AG10803 (cell line): ENCODE data around the gene HES2.

ENCODE experiments used
- DNase-seq: peaks from one replicate; pipeline ENCODE4 v3.0.0; 2010; ENCODE audit warnings: low read depth
- H3K4me3 ChIP-seq: 2 replicates; pipeline ENCODE4 v1.5.1; 2011; ENCODE audit warnings: mild to moderate bottlenecking, low read length, control low read depth
- TF ChIP-seq, protein P1 (sequence below): conservative IDR thresholded peaks from 2 replicates; pipeline ENCODE4 v1.5.1; 2011; ENCODE audit warnings: mild to moderate bottlenecking, low read length, control low read depth, inconsistent platforms

The HES2 gene

DNA sequence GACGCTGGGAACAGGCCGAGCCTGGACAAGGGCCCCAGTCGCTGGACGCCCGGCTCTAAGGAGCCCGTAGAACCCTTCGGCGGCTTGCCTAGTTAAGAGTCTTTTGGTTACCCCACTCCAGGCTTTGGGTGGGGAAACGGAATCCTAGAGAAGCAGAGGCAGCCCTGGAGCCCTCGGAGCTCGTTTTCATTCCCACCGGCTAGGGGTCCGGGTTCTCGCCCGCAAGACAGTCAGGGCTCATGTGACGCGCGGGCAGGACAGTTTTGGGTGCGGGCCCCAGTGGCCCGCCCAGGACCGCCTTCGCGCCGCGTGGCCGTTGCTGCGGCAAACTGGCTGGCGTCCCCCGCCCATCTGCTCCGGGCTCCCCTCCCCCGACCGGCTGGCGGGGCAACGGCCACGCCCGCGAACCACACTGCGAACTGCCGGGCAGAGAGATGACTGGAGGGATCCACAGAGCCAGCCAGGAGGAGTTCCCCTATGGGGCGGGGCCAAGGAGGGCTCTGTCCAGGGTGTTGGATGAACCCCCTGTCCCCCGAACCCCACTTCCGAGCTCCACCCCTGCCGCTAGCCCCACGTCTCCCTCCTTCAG lies 829 bp upstream of the HES2 start:
- TF ChIP-seq, protein P1, sequence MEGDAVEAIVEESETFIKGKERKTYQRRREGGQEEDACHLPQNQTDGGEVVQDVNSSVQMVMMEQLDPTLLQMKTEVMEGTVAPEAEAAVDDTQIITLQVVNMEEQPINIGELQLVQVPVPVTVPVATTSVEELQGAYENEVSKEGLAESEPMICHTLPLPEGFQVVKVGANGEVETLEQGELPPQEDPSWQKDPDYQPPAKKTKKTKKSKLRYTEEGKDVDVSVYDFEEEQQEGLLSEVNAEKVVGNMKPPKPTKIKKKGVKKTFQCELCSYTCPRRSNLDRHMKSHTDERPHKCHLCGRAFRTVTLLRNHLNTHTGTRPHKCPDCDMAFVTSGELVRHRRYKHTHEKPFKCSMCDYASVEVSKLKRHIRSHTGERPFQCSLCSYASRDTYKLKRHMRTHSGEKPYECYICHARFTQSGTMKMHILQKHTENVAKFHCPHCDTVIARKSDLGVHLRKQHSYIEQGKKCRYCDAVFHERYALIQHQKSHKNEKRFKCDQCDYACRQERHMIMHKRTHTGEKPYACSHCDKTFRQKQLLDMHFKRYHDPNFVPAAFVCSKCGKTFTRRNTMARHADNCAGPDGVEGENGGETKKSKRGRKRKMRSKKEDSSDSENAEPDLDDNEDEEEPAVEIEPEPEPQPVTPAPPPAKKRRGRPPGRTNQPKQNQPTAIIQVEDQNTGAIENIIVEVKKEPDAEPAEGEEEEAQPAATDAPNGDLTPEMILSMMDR = no peak
- H3K4me3 ChIP-seq = no peak overlapping the region
- no peak for DNase-seq

DNA sequence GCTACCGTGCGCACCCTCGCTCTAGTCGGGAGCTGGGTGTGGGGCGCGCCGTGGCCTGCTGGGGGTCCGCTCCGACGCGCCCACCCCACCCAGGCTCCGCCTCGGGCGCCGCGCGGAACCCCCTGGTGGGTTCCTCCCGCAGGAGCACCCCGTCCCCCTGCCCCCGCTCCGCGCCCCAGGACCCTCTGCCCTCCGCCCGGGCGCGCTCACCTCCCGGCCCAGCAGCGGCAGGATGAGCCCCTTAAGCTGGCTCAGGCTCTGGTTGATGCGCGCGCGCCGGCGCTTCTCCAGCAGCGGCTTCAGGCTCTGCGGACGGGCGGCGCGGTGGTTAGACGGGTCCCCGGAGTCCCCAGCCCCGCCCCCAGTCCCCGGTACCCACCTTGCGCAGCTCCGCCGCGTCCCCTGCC lies 319 bp downstream of the HES2 start:
- DNase-seq = no peak
- H3K4me3 ChIP-seq = no peak overlapping the region
- TF ChIP-seq, protein P1 = no peak

DNA sequence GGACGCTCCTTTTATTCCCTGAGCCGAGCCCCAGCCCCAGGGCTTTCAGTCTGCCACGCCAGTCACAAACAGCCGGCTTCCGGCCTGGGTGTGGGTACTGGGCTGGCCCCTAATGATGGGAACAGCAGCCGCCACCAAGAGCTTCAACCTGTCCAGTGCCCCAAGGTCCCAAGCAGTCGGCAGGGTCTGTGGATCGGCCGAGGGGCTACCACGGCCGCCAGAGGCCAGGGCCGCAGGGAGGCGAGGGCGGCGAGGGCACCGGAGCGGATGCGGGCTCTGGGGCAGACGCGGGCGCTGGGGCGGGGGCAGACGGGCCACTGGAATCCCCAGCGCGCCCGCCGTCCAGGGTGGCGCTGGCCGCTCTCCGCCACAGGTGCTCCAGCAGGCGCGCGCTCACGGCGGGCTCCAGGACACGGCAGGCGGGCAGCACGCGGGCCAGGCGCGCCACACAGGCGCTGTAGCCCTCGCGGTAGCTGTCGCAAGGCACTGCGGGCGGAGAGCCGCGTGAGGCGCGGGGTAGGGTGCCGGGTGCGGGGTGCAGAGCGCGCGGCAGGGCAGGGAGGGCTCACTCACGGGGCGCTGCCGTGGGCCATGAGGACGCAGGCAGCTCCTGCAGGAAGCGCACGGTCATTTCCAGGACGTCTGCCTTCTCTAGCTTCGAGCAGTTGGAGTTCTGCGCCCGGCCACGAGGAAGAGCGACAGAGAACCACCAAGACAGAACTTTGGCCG lies 887 bp downstream of the HES2 start:
- TF ChIP-seq, protein P1 = no peak
- H3K4me3 ChIP-seq = no peak overlapping the region
- no peak for DNase-seq

DNA sequence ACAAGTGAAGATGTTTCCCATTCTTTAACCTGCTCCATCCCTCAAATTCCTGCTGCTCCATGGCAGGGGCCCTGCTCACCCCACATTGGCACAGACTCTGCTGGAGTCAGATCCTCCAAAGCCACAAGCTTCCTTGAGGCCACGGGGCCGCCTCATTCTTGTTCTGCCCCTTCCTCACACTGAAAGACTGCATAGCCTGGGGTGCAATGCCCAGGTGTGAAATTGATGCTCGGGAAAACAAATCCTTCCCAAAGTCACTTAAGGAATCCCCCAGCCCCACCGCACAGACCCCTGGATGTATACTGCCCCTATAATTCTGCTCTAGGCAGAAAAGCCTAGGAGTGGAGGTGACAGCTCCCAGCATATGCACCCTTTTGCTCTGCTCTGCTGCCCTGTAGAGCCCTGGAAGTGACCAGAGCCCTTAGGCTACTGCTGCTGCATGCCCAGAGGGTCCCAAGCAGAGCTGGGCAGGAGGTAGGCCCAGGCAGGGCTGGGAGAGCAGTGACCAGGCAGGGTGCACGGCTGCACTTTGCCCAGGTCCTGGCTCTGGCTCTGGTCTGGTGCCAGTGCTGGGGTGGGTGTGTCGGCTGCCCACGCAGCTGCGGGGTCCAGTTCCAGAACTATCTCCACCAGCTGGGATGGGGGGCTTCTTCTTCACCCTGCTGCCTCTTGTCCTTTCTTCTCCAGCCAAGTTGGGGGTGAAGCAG lies 1.6 kb downstream of the HES2 start:
- H3K4me3 ChIP-seq = no peak overlapping the region
- TF ChIP-seq, protein P1 = no peak
- DNase-seq = no peak

DNA sequence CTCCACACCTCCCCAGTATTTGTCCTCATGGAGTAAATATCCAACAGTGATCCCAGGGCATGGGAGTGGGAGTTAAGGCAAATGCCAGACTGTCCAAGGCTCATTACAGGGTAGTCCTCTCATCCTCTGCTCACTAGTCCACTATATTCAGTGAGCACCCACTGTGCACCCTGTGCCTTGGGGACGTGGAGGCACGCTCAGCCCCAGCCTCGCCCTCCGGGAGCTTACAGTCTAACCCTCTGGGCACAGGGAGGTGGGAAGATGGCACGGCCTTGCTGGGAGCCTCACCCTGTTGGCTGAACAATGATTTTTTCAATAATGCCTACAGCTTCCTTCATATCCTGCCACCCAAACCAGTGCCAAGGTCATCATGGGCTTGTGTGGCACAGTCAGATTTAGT lies 2.8 kb downstream of the HES2 start:
- H3K4me3 ChIP-seq = no peak overlapping the region
- no peak for DNase-seq
- TF ChIP-seq, protein P1 = no peak

DNA sequence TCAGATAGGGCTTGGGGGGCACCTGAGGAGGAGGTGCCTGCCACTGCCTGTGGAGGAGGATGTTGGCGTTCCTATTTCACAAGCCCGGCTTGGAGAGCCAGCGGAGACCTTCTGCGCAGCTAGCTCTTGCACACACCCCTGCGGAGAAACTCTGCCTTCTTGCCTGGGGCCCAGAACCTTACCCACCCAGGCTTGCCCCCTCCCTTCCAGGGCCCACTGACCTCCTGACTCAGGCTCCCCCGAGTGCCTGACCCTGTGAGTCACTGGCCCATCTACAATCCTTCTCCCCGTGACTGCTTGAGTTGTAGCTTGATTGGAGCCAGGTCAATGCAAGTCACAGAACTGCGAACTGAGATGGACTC lies 3.4 kb downstream of the HES2 start:
- TF ChIP-seq, protein P1 = no peak
- DNase-seq = no peak
- no peak overlapping the region for H3K4me3 ChIP-seq
